Tibial nerve (tissue), 4 donors: ENCODE results near the gene KIRREL3.

Source experiments
- EP300 ChIP-seq, 2 donors: sonication (generic); formaldehyde crosslinking; IDR thresholded peaks; one replicate each; pipeline ENCODE4 v1.6.1; 2017; ENCODE audit warnings: antibody characterized with exemption in 2 of 2, mild to moderate bottlenecking in 1 of 2
- POLR2A ChIP-seq, 2 donors: fragments of 450-650 bp; IDR thresholded peaks; one replicate each; pipeline ENCODE4 v1.6.1; 2017; ENCODE audit warnings: antibody characterized with exemption in 2 of 2, mild to moderate bottlenecking in 2 of 2, moderate library complexity in 2 of 2
- TF ChIP-seq, protein P1 (sequence below), 5 experiments: fragments of 200-600 bp in 3 of 5; fragments of 450-650 bp in 2 of 5; sonication (generic) in 3 of 5; IDR thresholded peaks; one replicate each; pipeline ENCODE4 v1.5.1; 2016 to 2019; ENCODE audit warnings: antibody characterized with exemption in 5 of 5, mild to moderate bottlenecking in 3 of 5, moderate library complexity in 2 of 5

DNA sequence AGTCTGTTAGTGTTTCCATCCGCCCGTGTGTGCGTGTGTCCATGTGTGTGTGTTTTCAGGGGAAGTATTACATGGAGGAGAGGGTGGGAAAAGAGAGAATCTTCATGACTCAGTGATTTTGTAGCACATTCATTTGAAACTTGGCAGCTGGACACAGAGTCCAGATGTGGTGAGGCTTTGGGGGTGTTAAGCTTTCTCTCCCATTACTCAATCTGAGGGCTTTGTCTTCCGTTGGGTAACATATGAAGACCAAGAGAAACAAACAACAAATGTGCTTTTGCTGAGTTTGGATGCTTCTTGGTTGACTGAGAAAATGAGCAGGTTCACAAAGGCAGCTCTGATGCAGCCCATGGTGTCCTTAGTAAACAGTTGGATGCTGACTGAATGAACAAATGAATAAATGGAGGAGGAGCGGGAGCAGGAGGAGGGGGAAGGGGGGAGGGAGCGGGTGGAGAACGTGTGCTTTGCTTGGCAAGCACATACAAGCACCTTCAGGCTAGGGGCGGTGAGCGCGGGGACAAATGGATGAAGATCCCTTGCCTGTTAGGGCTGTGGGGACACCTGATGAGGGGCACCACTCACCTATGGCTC lies 540.8 kb downstream of the KIRREL3 start:
- TF ChIP-seq EP300 (IDR thresholded peaks at IDR 0.05) (peak in 1 of 2 donors; percentile 33), POLR2A (IDR thresholded peaks at IDR 0.05) (no peak)
- TF ChIP-seq, protein P1, sequence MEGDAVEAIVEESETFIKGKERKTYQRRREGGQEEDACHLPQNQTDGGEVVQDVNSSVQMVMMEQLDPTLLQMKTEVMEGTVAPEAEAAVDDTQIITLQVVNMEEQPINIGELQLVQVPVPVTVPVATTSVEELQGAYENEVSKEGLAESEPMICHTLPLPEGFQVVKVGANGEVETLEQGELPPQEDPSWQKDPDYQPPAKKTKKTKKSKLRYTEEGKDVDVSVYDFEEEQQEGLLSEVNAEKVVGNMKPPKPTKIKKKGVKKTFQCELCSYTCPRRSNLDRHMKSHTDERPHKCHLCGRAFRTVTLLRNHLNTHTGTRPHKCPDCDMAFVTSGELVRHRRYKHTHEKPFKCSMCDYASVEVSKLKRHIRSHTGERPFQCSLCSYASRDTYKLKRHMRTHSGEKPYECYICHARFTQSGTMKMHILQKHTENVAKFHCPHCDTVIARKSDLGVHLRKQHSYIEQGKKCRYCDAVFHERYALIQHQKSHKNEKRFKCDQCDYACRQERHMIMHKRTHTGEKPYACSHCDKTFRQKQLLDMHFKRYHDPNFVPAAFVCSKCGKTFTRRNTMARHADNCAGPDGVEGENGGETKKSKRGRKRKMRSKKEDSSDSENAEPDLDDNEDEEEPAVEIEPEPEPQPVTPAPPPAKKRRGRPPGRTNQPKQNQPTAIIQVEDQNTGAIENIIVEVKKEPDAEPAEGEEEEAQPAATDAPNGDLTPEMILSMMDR (IDR thresholded peaks at IDR 0.05), result no peak
